Uterus (tissue), 4 donors: Measurements from ENCODE around the gene SETD6. TPM values are rescaled to one million over a fixed set of nuclear protein-coding genes. Genes with fewer than 3 reads are reported as not detected.

Experiments used
- DNase-seq, 2 donors: peaks; one replicate each; pipeline ENCODE4 v3.0.0-alpha.2; 2019 to 2020
- H3K27ac ChIP-seq, 2 donors: fragments of 200-600 bp; sonication (generic); 1 replicate in 1 of 2; 2 replicates in 1 of 2; pipeline ENCODE4 v1.5.1; 2016 to 2018
- H3K27me3 ChIP-seq, 2 donors: fragments of 200-600 bp; sonication (generic); one replicate each; pipeline ENCODE4 v1.5.1; 2018 to 2019; ENCODE audit warnings: control low read depth in 1 of 2
- H3K36me3 ChIP-seq, 2 donors: fragments of 200-600 bp; sonication (generic); one replicate each; pipeline ENCODE4 v1.5.1; 2019; ENCODE audit warnings: control low read depth in 1 of 2
- H3K4me1 ChIP-seq, 2 donors: fragments of 200-600 bp; sonication (generic); one replicate each; pipeline ENCODE4 v1.5.1; 2018 to 2019; ENCODE audit warnings: control low read depth in 1 of 2
- H3K4me3 ChIP-seq, 2 donors: fragments of 200-600 bp; sonication (generic); 1 replicate in 1 of 2; 2 replicates in 1 of 2; pipeline ENCODE4 v1.5.1; 2018 to 2019; ENCODE audit warnings: mild to moderate bottlenecking in 1 of 2
- H3K9me3 ChIP-seq, 2 donors: fragments of 200-600 bp; sonication (generic); one replicate each; pipeline ENCODE4 v1.5.1; 2019; ENCODE audit warnings: control low read depth in 1 of 2
- CTCF ChIP-seq, 4 experiments: fragments of 200-600 bp in 2 of 4; fragments of 450-650 bp in 2 of 4; sonication (generic) in 2 of 4; IDR thresholded peaks; one replicate each; pipeline ENCODE4 v1.5.1; 2016 to 2019; ENCODE audit warnings: antibody characterized with exemption in 4 of 4, mild to moderate bottlenecking in 2 of 4, moderate library complexity in 1 of 4
- POLR2A ChIP-seq, 2 donors: fragments of 450-650 bp; IDR thresholded peaks; one replicate each; pipeline ENCODE4 v1.6.1; 2016; ENCODE audit warnings: antibody characterized with exemption in 2 of 2, mild to moderate bottlenecking in 1 of 2, moderate library complexity in 1 of 2
- intact Hi-C: fragments of 100-400 bp; cut with DNase I; formaldehyde crosslinking; loops from one replicate; pipeline ENCODE4 v1.15.1; 2023; ENCODE audit warnings: low total_unique reads
- total RNA-seq, 4 donors: library from RNA; depleted of rRNA in 3 of 4; stranded (reverse); fragments of >200 nt in 3 of 4; gene quantifications; one replicate each; pipeline versions ENCODE4 v1.1.0 to v1.2.4, GENCODE V29; 2014 to 2023
- donor health status: DM: yes; HTN: yes; CAD: no.

SETD6 gene
- total RNA-seq, 4 donors from 2014 or later, result 22.4 to 157 (median 43.0) TPM

DNA sequence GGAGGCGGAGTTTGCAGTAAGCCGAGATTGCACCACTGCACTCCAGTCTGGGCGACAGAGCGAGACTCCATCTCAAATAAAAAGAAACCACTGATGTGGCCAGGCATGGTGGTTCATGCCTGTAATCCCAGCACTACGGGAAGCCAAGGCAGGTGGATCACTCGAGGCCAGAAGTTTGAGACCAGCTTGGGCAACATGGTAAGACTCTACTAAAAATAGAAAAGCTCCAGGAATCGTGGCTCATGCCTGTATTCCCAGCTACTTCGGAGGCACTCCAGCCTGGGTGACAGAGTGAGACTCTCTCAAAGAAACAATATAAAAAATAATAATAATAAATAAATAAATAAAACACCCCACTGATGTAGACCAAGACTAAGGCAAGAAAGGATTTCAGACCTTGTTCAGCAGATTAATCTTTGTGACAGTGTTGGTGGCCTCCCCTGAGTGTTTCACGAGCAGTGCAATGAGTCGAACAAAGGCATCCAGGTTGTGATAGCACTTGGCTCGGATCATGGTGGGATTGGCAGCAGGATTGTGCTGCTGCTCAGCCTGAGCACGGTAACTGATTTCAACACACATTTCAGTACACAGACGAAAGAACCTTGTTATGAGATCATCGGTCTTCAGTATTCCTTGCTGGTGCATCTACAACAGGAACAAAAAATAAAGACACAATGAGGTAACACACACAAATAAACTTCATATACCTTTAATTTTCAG, 18.6 kb downstream of the SETD6 start:
- Histone ChIP-seq H3K36me3 (no peaks in the 10 kb centered on the region), H3K9me3 (no peaks in the 10 kb centered on the region), H3K27me3 (no peaks in the 10 kb centered on the region), H3K27ac (no peak overlapping the region), H3K4me3 (no peak overlapping the region), H3K4me1 (no peaks in the 10 kb centered on the region)
- no peak for DNase-seq
- TF ChIP-seq CTCF (IDR thresholded peaks at IDR 0.05), result no peak
- TF ChIP-seq POLR2A (IDR thresholded peaks at IDR 0.05), result no peak
- intact Hi-C loops, result no loop called here

- Histone ChIP-seq H3K4me3 (no peak overlapping the region), H3K9me3 (no peaks in the 10 kb centered on the region), H3K27ac (no peak overlapping the region), H3K4me1 (no peaks in the 10 kb centered on the region), H3K36me3 (no peaks in the 10 kb centered on the region), H3K27me3 (no peaks in the 10 kb centered on the region)
- intact Hi-C loops, result no loop called here
- DNase-seq, result no peak
- TF ChIP-seq CTCF (IDR thresholded peaks at IDR 0.05) (no peak), POLR2A (IDR thresholded peaks at IDR 0.05) (no peak)
Observed at GRCh38 chr16:58535100-58535499, 19.8 kb downstream of the SETD6 start.

- Histone ChIP-seq H3K36me3 (no peaks in the 10 kb centered on the region), H3K4me3 (no peak overlapping the region)
Observed at GRCh38 chr16:58536278-58536677, 21.0 kb downstream of the SETD6 start.

DNA sequence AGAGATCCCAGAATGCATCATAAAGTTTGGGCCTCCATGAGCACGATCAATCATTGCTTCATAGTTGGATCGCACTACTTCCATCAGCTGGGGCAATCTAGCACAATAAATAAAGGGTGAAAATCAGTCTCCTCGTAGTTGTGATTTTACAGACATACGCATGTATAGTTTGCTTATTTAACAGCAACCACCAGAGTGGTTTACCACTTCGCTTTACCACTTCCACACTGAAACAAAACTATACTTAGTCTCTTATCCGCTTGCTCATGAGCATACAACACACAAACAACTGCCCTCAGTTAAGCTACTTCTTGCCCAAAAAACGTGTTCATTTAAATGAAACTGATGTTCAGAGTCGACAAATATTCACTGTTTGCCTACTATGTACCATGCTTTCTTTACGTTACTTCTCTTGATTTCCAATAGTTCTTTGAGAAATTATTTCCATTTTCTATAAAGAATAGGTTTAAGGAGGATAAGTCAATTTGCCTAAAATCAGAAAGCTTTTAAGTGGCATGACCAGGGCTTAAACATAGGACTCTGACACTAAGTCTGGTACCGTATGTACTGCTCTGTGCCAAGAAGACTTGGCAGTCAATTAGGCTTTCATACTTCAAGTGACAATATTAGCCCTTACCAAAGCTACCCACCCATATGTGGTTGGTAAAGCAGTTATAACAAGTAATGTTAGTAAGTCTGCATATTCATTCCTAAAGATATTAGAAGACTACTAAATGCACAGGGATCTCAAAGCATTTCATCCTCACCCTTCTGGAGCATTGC, 22.0 kb downstream of the SETD6 start:
- DNase-seq, result no peak
- no peak for TF ChIP-seq CTCF (IDR thresholded peaks at IDR 0.05)
- no peak for TF ChIP-seq POLR2A (IDR thresholded peaks at IDR 0.05)
- intact Hi-C loops, result no loop called here

More at GRCh38 chr16:58536278-58536677, 21.0 kb downstream of the SETD6 start:
- TF ChIP-seq CTCF (IDR thresholded peaks at IDR 0.05) (no peak), POLR2A (IDR thresholded peaks at IDR 0.05) (no peak)
- intact Hi-C loops, result no loop called here
- no peaks in the 10 kb centered on the region for H3K9me3 ChIP-seq
- H3K27me3 ChIP-seq, result no peaks in the 10 kb centered on the region
- DNase-seq, result no peak
- H3K27ac ChIP-seq, result no peak overlapping the region
- no peaks in the 10 kb centered on the region for H3K4me1 ChIP-seq

DNA sequence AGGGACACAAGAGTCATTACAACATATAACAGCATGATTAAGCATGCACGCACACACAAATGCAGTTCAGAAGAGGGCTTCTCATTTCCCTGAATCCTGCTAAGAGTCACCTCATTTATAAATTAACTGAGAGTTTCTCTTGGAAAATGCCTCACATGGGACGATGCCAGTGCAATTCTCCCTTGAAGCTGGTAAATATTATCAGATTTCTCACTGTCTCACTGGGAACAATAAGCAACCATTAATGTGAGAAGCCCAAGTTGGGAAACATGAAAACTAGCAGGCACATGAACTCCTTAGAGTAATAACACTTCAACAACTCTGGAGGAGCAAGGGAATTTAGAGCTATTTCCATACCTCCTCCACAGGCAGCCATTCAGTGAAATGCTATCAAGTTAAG, 26.4 kb downstream of the SETD6 start:
- no peaks in the 10 kb centered on the region for H3K36me3 ChIP-seq
- no peaks in the 10 kb centered on the region for H3K27me3 ChIP-seq
- DNase-seq, result no peak

More for the DNA sequence above, 22.0 kb downstream of the SETD6 start:
- H3K36me3 ChIP-seq, result no peaks in the 10 kb centered on the region
- H3K9me3 ChIP-seq, result no peaks in the 10 kb centered on the region
- H3K27ac ChIP-seq, result no peak overlapping the region
- H3K4me1 ChIP-seq, result no peaks in the 10 kb centered on the region
- no peaks in the 10 kb centered on the region for H3K27me3 ChIP-seq
- H3K4me3 ChIP-seq, result no peak overlapping the region

More for the DNA sequence above, 26.4 kb downstream of the SETD6 start:
- no peak for TF ChIP-seq CTCF (IDR thresholded peaks at IDR 0.05)
- TF ChIP-seq POLR2A (IDR thresholded peaks at IDR 0.05), result no peak
- no peak overlapping the region for H3K4me3 ChIP-seq
- intact Hi-C loops, result no loop called here
- no peak overlapping the region for H3K27ac ChIP-seq
- no peaks in the 10 kb centered on the region for H3K4me1 ChIP-seq
- H3K9me3 ChIP-seq, result no peaks in the 10 kb centered on the region
